ENCODE measurements around the gene EEPD1. TPM values are rescaled to one million over a fixed set of nuclear protein-coding genes. Genes with fewer than 3 reads are reported as not detected.

The EEPD1 gene
- total RNA-seq, 1 experiment from 2014 or later = 5.0 TPM

DNA sequence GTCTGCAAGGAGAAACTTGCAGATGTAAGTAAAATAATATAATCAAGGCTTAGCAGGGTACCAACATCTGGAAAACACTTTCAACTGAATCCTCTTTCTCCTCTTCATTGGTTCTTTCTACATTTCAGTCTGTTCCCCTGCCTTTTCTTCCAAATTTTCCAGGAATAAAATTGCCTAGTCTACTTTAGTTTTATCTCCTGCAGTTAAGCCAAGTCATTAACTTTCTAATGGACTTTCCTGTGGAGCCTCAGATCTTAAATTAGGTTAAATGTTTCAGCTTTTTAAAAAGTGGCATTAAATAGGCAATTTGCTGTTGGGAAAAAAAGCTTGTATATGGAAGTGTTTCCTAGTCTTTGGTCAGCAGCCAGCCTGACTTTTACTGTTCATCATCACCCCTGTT lies 70.8 kb downstream of the EEPD1 start:
- Histone ChIP-seq H3K23ac (ENCODE audit: insufficient read length, low read depth, low read length) (no peak overlapping the region), H3K9me3 (ENCODE audit: control insufficient read depth, low read depth, low read length) (no peaks in the 10 kb centered on the region), H3K14ac (ENCODE audit: insufficient read depth, low read length) (no peak overlapping the region), H3K4me1 (ENCODE audit: insufficient read depth, low read length) (peaks cover 2% of the 10 kb centered on the region; the same call in 1 of the 2 replicates), H3K79me1 (ENCODE audit: insufficient read depth, low read depth, low read length, poor library complexity, severe bottlenecking) (no peaks in the 10 kb centered on the region), H2BK5ac (ENCODE audit: insufficient read length, low read length) (no peak overlapping the region), H2BK15ac (ENCODE audit: low read depth, low read length) (no peak overlapping the region), H3K18ac (ENCODE audit: insufficient read length, low read depth, low read length) (no peak overlapping the region), H3K56ac (ENCODE audit: insufficient read length, low read depth, low read length) (no peak overlapping the region), H3K9ac (ENCODE audit: extremely low read depth, insufficient read length, low read length) (no peak overlapping the region), H2BK12ac (ENCODE audit: insufficient read length, low read depth, low read length) (no peak overlapping the region), H3K79me2 (ENCODE audit: insufficient read depth, low read length) (no peaks in the 10 kb centered on the region), H4K5ac (ENCODE audit: insufficient read length, low read depth, low read length) (no peak overlapping the region), H2AK5ac (ENCODE audit: insufficient read length, low read length) (no peak overlapping the region), H3K4ac (ENCODE audit: low read depth, low read length) (no peak overlapping the region), H3K27ac (ENCODE audit: insufficient read length, low read depth, low read length) (no peak overlapping the region), H2AFZ (ENCODE audit: low read length) (no peak overlapping the region), H2BK120ac (ENCODE audit: low read depth, low read length, poor library complexity, severe bottlenecking) (no peak overlapping the region), H3K23me2 (ENCODE audit: insufficient read length, low read depth, low read length, poor library complexity, severe bottlenecking) (no peaks in the 10 kb centered on the region), H3T11ph (ENCODE audit: low read length) (no peak overlapping the region), H4K8ac (replicated peaks; ENCODE audit: insufficient read length, low read depth, low read length) (no peak overlapping the region), H3K4me2 (ENCODE audit: insufficient read depth, insufficient read length, low read length) (no peak overlapping the region), H4K20me1 (ENCODE audit: control insufficient read depth, insufficient read depth, insufficient read length) (no peaks in the 10 kb centered on the region), H3K27me3 (ENCODE audit: insufficient read depth, low read length) (no peaks in the 10 kb centered on the region), H2BK20ac (ENCODE audit: low read depth, low read length, poor library complexity, severe bottlenecking) (no peak overlapping the region), H4K91ac (ENCODE audit: insufficient read length, low read depth, low read length) (no peak overlapping the region)
- DNase-seq = no peak
- Mint-ChIP-seq H3K4me3 (no peak overlapping the region), H3K27ac (no peak overlapping the region), H3K4me1 (peaks cover 0 to 4% of the 10 kb centered on the region in 2 experiments; a peak in 2 of 4 replicates), H3K36me3 (ENCODE audit: insufficient read depth in 1 of 3, low read depth in 3 of 3) (peaks cover 0 to 4% (median 2%) of the 10 kb centered on the region in 3 experiments; a peak in 2 of 7 replicates), H3K27me3 (ENCODE audit: low read depth) (no peaks in the 10 kb centered on the region), H3K9me3 (no peaks in the 10 kb centered on the region)
- TF ChIP-seq, protein P1, sequence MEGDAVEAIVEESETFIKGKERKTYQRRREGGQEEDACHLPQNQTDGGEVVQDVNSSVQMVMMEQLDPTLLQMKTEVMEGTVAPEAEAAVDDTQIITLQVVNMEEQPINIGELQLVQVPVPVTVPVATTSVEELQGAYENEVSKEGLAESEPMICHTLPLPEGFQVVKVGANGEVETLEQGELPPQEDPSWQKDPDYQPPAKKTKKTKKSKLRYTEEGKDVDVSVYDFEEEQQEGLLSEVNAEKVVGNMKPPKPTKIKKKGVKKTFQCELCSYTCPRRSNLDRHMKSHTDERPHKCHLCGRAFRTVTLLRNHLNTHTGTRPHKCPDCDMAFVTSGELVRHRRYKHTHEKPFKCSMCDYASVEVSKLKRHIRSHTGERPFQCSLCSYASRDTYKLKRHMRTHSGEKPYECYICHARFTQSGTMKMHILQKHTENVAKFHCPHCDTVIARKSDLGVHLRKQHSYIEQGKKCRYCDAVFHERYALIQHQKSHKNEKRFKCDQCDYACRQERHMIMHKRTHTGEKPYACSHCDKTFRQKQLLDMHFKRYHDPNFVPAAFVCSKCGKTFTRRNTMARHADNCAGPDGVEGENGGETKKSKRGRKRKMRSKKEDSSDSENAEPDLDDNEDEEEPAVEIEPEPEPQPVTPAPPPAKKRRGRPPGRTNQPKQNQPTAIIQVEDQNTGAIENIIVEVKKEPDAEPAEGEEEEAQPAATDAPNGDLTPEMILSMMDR (conservative IDR thresholded peaks at IDR 0.05) = no peak

Data from H9 (cell line).